BE2C (cell line): Measurements from ENCODE around the gene DVL1.
"Not testable (repeated sequence)": the region's sequence is repeated elsewhere in the genome, so short reads cannot be mapped to it uniquely, and the experiment has no call there.

Source experiments
- DNase-seq: peaks from one replicate; pipeline ENCODE4 v3.0.0-alpha.2; 2020
- H3K27me3 ChIP-seq: fragments of 250-450 bp; sonication (Bioruptor Pico); 2 replicates; pipeline ENCODE4 v1.5.1; 2020; ENCODE audit warnings: mild to moderate bottlenecking
- H3K36me3 ChIP-seq: fragments of 250-450 bp; sonication (Bioruptor Pico); 2 replicates; pipeline ENCODE4 v1.5.1; 2020; ENCODE audit warnings: mild to moderate bottlenecking
- H3K4me1 ChIP-seq: fragments of 250-450 bp; sonication (Bioruptor Pico); 2 replicates; pipeline ENCODE4 v1.5.1; 2020
- H3K4me3 ChIP-seq: 2 replicates; pipeline ENCODE4 v1.5.1; 2011; ENCODE audit warnings: low read depth, low read length
- H3K9me3 ChIP-seq: fragments of 250-450 bp; sonication (Bioruptor Pico); 2 replicates; pipeline ENCODE4 v1.5.1; 2020
- CTCF ChIP-seq: IDR thresholded peaks from 2 replicates; pipeline ENCODE4 v1.5.1; 2012; ENCODE audit warnings: mild to moderate bottlenecking, low read depth, low read length

Gene DVL1

GRCh38 chr1:1319646-1319941 lies 29.6 kb downstream of the DVL1 start:
- Histone ChIP-seq H3K27me3 (no peaks in the 10 kb centered on the region), H3K9me3 (no peaks in the 10 kb centered on the region), H3K4me1 (no peaks in the 10 kb centered on the region; the same call in 1 of the 2 replicates), H3K4me3 (no peak overlapping the region), H3K36me3 (peaks cover 61% of the 10 kb centered on the region)
- no peak for TF ChIP-seq CTCF
- DNase-seq: no peak

- no peaks in the 10 kb centered on the region; the same call in 1 of the 2 replicates for H3K4me1 ChIP-seq
- H3K9me3 ChIP-seq: no peaks in the 10 kb centered on the region
- H3K4me3 ChIP-seq: no peak overlapping the region
- no peak for DNase-seq
- no peak for TF ChIP-seq CTCF
- H3K36me3 ChIP-seq: peaks cover 65% of the 10 kb centered on the region
- H3K27me3 ChIP-seq: no peaks in the 10 kb centered on the region
These were observed 30.2 kb downstream of the DVL1 start for GRCh38 chr1:1318777-1319645.

GRCh38 chr1:1318131-1318652 lies 31.0 kb downstream of the DVL1 start:
- no peaks in the 10 kb centered on the region; the same call in 1 of the 2 replicates for H3K4me1 ChIP-seq
- H3K36me3 ChIP-seq: peaks cover 71% of the 10 kb centered on the region
- no peak for TF ChIP-seq CTCF
- no peaks in the 10 kb centered on the region for H3K27me3 ChIP-seq
- no peak for DNase-seq
- no peaks in the 10 kb centered on the region for H3K9me3 ChIP-seq
- H3K4me3 ChIP-seq: no peak overlapping the region

GRCh38 chr1:1317420-1317819 lies 31.8 kb downstream of the DVL1 start:
- H3K4me1 ChIP-seq: no peaks in the 10 kb centered on the region
- TF ChIP-seq CTCF: no peak
- H3K27me3 ChIP-seq: no peaks in the 10 kb centered on the region
- peaks cover 74% of the 10 kb centered on the region for H3K36me3 ChIP-seq
- no peaks in the 10 kb centered on the region for H3K9me3 ChIP-seq
- no peak overlapping the region for H3K4me3 ChIP-seq
- DNase-seq: no peak

GRCh38 chr1:1316199-1316598 lies 33.0 kb downstream of the DVL1 start:
- not testable (repeated sequence) for DNase-seq, H3K4me1 ChIP-seq, H3K9me3 ChIP-seq, H3K27me3 ChIP-seq, H3K4me3 ChIP-seq
- peaks cover 82% of the 10 kb centered on the region for H3K36me3 ChIP-seq

- no peaks in the 10 kb centered on the region for H3K4me1 ChIP-seq
- DNase-seq: no peak
- no peaks in the 10 kb centered on the region for H3K27me3 ChIP-seq
- no peak for TF ChIP-seq CTCF
- no peak overlapping the region for H3K4me3 ChIP-seq
- H3K9me3 ChIP-seq: no peaks in the 10 kb centered on the region
- H3K36me3 ChIP-seq: peaks cover 82% of the 10 kb centered on the region
These were observed 33.7 kb downstream of the DVL1 start for GRCh38 chr1:1315435-1315954.
